D721Med (cell line): ENCODE results near the gene THBS4.

Source experiments
- DNase-seq: peaks from one replicate; pipeline ENCODE4 v3.0.0; 2011; ENCODE audit warnings: low spot score; ENCODE audit not compliant: insufficient read length
- FAIRE-seq: peaks from 2 replicates; lab custom pipeline; 2011; peaks lifted over from hg19 to GRCh38; lab: Jason Lieb, UNC
- CTCF ChIP-seq: IDR thresholded peaks from 2 replicates; pipeline ENCODE4 v1.5.1; 2012; ENCODE audit warnings: mild to moderate bottlenecking, control low read depth; ENCODE audit not compliant: insufficient read depth; ENCODE audit errors: missing control alignments

THBS4 gene

GRCh38 chr5:80068775-80069174, 33.6 kb downstream of the THBS4 start:
- TF ChIP-seq CTCF: no peak

GRCh38 chr5:80069251-80069800, 34.2 kb downstream of the THBS4 start:
- DNase-seq (no peak), FAIRE-seq (no peak)
- TF ChIP-seq CTCF: no peak

More at GRCh38 chr5:80068775-80069174, 33.6 kb downstream of the THBS4 start:
- FAIRE-seq (no peak), DNase-seq (no peak)

- no peak for DNase-seq
- FAIRE-seq: no peak
These were observed 34.8 kb downstream of the THBS4 start for GRCh38 chr5:80069918-80070318.

GRCh38 chr5:80070338-80071056, 35.3 kb downstream of the THBS4 start:
- no peak for FAIRE-seq
- no peak for DNase-seq
- no peak for TF ChIP-seq CTCF

More at GRCh38 chr5:80069918-80070318, 34.8 kb downstream of the THBS4 start:
- no peak for TF ChIP-seq CTCF

GRCh38 chr5:80071510-80072021, 36.4 kb downstream of the THBS4 start:
- FAIRE-seq (no peak), DNase-seq (no peak)
- TF ChIP-seq CTCF: no peak

GRCh38 chr5:80072103-80073073, 37.2 kb downstream of the THBS4 start:
- DNase-seq (no peak), FAIRE-seq (no peak)
- TF ChIP-seq CTCF: no peak
